Stomach (tissue), 4 donors: ENCODE data around the gene JPH3.

Experiments used
- EP300 ChIP-seq: sonication (generic); formaldehyde crosslinking; IDR thresholded peaks from one replicate; pipeline ENCODE4 v1.6.1; 2017; ENCODE audit warnings: antibody characterized with exemption
- POLR2A ChIP-seq, 4 donors: fragments of 450-650 bp; IDR thresholded peaks; one replicate each; pipeline ENCODE4 v1.6.1; 2016; ENCODE audit warnings: antibody characterized with exemption in 4 of 4, control low read depth in 2 of 4, mild to moderate bottlenecking in 1 of 4, moderate library complexity in 1 of 4
- POLR2AphosphoS5 ChIP-seq, 3 donors: sonication (generic); formaldehyde crosslinking; IDR thresholded peaks; one replicate each; pipeline ENCODE4 v1.6.1; 2016; ENCODE audit warnings: antibody characterized with exemption in 3 of 3
- TF ChIP-seq, protein P1 (sequence below), 7 experiments: fragments of 450-650 bp in 4 of 7; fragments of 200-600 bp in 3 of 7; sonication (generic) in 3 of 7; IDR thresholded peaks; one replicate each; pipeline ENCODE4 v1.5.1; 2016 to 2019; ENCODE audit warnings: antibody characterized with exemption in 7 of 7, control low read depth in 2 of 7, mild to moderate bottlenecking in 1 of 7

DNA sequence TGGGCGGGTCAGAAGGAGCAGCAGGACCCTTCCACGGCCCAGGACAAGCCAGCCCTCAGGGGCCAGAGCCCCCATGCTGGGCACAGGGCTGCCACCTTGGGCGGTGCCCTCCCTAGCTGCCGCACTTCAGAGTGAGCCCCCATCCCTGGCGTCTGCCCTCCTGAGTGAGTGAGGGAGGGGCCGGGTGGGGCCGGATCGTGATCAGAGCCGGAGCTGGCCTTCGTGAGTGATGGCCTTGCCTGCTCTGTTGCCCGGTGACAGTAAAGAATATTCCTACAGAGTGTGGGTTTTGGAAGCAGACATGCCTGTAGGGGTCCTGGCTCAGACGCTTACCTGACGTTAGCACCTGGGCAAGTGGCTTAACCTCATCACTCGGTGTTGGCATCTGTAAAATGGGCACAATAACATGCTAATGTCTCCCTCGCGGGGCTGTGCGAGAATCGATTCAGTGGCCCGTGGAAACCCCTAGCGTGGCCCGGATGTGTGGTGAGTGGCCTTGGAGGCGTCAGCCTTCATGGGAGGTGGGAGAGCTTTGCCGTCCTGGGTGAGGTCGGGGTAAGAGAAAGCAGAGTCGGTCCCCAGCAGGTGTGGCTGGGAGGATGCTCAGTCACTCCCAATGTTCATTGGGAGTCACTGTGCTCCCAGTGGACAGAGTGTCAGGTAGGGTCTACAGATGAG is 26.1 kb downstream of the JPH3 start:
- TF ChIP-seq, protein P1, sequence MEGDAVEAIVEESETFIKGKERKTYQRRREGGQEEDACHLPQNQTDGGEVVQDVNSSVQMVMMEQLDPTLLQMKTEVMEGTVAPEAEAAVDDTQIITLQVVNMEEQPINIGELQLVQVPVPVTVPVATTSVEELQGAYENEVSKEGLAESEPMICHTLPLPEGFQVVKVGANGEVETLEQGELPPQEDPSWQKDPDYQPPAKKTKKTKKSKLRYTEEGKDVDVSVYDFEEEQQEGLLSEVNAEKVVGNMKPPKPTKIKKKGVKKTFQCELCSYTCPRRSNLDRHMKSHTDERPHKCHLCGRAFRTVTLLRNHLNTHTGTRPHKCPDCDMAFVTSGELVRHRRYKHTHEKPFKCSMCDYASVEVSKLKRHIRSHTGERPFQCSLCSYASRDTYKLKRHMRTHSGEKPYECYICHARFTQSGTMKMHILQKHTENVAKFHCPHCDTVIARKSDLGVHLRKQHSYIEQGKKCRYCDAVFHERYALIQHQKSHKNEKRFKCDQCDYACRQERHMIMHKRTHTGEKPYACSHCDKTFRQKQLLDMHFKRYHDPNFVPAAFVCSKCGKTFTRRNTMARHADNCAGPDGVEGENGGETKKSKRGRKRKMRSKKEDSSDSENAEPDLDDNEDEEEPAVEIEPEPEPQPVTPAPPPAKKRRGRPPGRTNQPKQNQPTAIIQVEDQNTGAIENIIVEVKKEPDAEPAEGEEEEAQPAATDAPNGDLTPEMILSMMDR (IDR thresholded peaks at IDR 0.05) = no peak
- TF ChIP-seq EP300 (no peak), POLR2A (IDR thresholded peaks at IDR 0.05) (no peak), POLR2AphosphoS5 (IDR thresholded peaks at IDR 0.05) (no peak)
